ENCODE data around the gene ALKBH5. TPM values are rescaled to one million over a fixed set of nuclear protein-coding genes. Genes with fewer than 3 reads are reported as not detected.

ALKBH5 gene
- total RNA-seq, 1 donor from 2014 or later, result 100 TPM

- intact Hi-C loops (cut with micrococcal nuclease), result loop anchor here (5.0 kb wide), 1 partner anchor 285 kb away; the partner anchor contains the start of genes DRC3 and TOM1L2
Observed at GRCh38 chr17:18257268-18257981, 73.8 kb downstream of the ALKBH5 start.

- intact Hi-C loops (cut with micrococcal nuclease), result loop anchor here (5.0 kb wide), 1 partner anchor 286 kb away; the partner anchor contains the start of genes DRC3 and TOM1L2
Observed at GRCh38 chr17:18257982-18258355, 74.3 kb downstream of the ALKBH5 start.

- intact Hi-C loops (cut with micrococcal nuclease), result loop anchor here (5.0 kb wide), 1 partner anchor 286 kb away; the partner anchor contains the start of genes DRC3 and TOM1L2
Observed at GRCh38 chr17:18258356-18259038, 74.9 kb downstream of the ALKBH5 start, which contains the start of gene FLII. Gene FLII (minus strand): TSS chr17:18258738. CDS start chr17:18258690, 48 bp downstream.

Other genes starting within 250 kb of the ALKBH5 start
- gene TOM1L2, start 211.4 kb upstream of the ALKBH5 start, total RNA-seq, result 28.8 and 31.9 TPM in 2 replicates
- 0.37 TPM in 1 of 2 replicates, not detected in the other for gene DRC3, start 211.0 kb upstream of the ALKBH5 start, total RNA-seq
- gene ATPAF2, start 144.7 kb upstream of the ALKBH5 start, total RNA-seq, result 32.7 and 33.2 TPM in 2 replicates
- 9.3 and 10.0 TPM in 2 replicates for gene GID4, start 144.4 kb upstream of the ALKBH5 start, total RNA-seq
- gene DRG2, start 95.9 kb upstream of the ALKBH5 start, total RNA-seq, result 61.2 and 62.4 TPM in 2 replicates
- gene MYO15A, start 75.1 kb upstream of the ALKBH5 start, total RNA-seq, result 0.42 and 0.83 TPM in 2 replicates
- gene LLGL1, start 41.8 kb downstream of the ALKBH5 start, total RNA-seq, result 20.0 and 21.9 TPM in 2 replicates
- gene FLII, start 74.9 kb downstream of the ALKBH5 start, total RNA-seq, result 265 and 288 TPM in 2 replicates
- gene MIEF2, start 76.8 kb downstream of the ALKBH5 start, total RNA-seq, result 8.9 TPM in 2 replicates
- gene TOP3A, start 131.2 kb downstream of the ALKBH5 start, total RNA-seq, result 72.0 and 73.0 TPM in 2 replicates
- 30.5 and 31.0 TPM in 2 replicates for gene SMCR8, start 131.5 kb downstream of the ALKBH5 start, total RNA-seq
- 42.8 and 43.3 TPM in 2 replicates for gene SHMT1, start 179.7 kb downstream of the ALKBH5 start, total RNA-seq
- gene EVPLL, start 193.9 kb downstream of the ALKBH5 start, total RNA-seq, result not detected in 2 replicates